C4-2B (cell line): ENCODE results near the gene CSPG4.
A peak's percentile ranks its signal among the peaks of the same experiment; 100 is the strongest.
"Not testable (repeated sequence)": the region's sequence is repeated elsewhere in the genome, so short reads cannot be mapped to it uniquely, and the experiment has no call there.

Experiments used
- H3K27ac ChIP-seq: fragments of 450-650 bp; 2 replicates; pipeline ENCODE4 v1.5.1; 2017
- CTCF ChIP-seq: fragments of 450-650 bp; conservative IDR thresholded peaks from 2 replicates; pipeline ENCODE4 v1.5.1; 2017; ENCODE audit warnings: mild to moderate bottlenecking
- ZFX ChIP-seq: fragments of 450-650 bp; IDR thresholded peaks from 2 replicates; pipeline ENCODE4 v1.6.1; 2017

The CSPG4 gene

GRCh38 chr15:75640483-75641178 is 72.0 kb downstream of the CSPG4 start:
- TF ChIP-seq ZFX (no peak), CTCF (peak; percentile 46)
- peak overlapping the region; percentile 99 for H3K27ac ChIP-seq

- TF ChIP-seq ZFX (peak; percentile 66; the same call in 1 of the 2 replicates), CTCF (no peak)
Observed at GRCh38 chr15:75639709-75640482, 72.8 kb downstream of the CSPG4 start, which contains the start of gene IMP3. Gene IMP3, minus strand, starts transcription at chr15:75640224. Its CDS starts 56 bp downstream, at chr15:75640168.

GRCh38 chr15:75639191-75639708 is 73.4 kb downstream of the CSPG4 start:
- TF ChIP-seq CTCF, result no peak
- TF ChIP-seq ZFX, result no peak
- peak overlapping the region; percentile 99 for H3K27ac ChIP-seq

More at GRCh38 chr15:75639709-75640482, 72.8 kb downstream of the CSPG4 start, which contains the start of gene IMP3:
- H3K27ac ChIP-seq, result peak within 1 kb of the TSS; percentile 99

GRCh38 chr15:75637245-75638009 is 75.2 kb downstream of the CSPG4 start:
- no peak overlapping the region; the same call in 1 of the 2 replicates for H3K27ac ChIP-seq
- no peak for TF ChIP-seq CTCF
- TF ChIP-seq ZFX, result no peak

- H3K27ac ChIP-seq, result no peak overlapping the region
- TF ChIP-seq CTCF (no peak), ZFX (no peak)
Observed at GRCh38 chr15:75636026-75636425, 76.6 kb downstream of the CSPG4 start.

- H3K27ac ChIP-seq, result not testable (repeated sequence)
Observed at GRCh38 chr15:75633922-75634321, 78.7 kb downstream of the CSPG4 start.

- H3K27ac ChIP-seq, result no peak overlapping the region
- TF ChIP-seq ZFX (no peak), CTCF (no peak)
Observed at GRCh38 chr15:75631935-75632334, 80.7 kb downstream of the CSPG4 start.
